CD4-positive, alpha-beta T cell treated with Interleukin-10 for 1 hour (primary cell): Measurements from ENCODE around the gene PPP2R2B.
A peak's percentile ranks its signal among the peaks of the same experiment; 100 is the strongest.

ENCODE experiments used
- DNase-seq: peaks from one replicate; pipeline ENCODE4 v3.0.0-alpha.2; 2020

PPP2R2B gene

GRCh38 chr5:146690880-146691355, 187.6 kb downstream of the PPP2R2B start:
- no peak for DNase-seq

- DNase-seq = no peak
Measured at GRCh38 chr5:146687630-146688029, 190.9 kb downstream of the PPP2R2B start.

- DNase-seq = no peak
Measured at GRCh38 chr5:146683861-146684260, 194.7 kb downstream of the PPP2R2B start.

- DNase-seq = no peak
Measured at GRCh38 chr5:146682899-146683532, 195.5 kb downstream of the PPP2R2B start.

- DNase-seq = no peak
Measured at GRCh38 chr5:146681585-146682105, 196.9 kb downstream of the PPP2R2B start.

GRCh38 chr5:146680846-146681584, 197.5 kb downstream of the PPP2R2B start:
- DNase-seq = no peak

GRCh38 chr5:146675636-146676035, 202.9 kb downstream of the PPP2R2B start:
- DNase-seq = no peak

GRCh38 chr5:146672866-146673265, 205.7 kb downstream of the PPP2R2B start:
- DNase-seq = no peak

- DNase-seq = no peak
Measured at GRCh38 chr5:146671561-146672295, 206.8 kb downstream of the PPP2R2B start.

- DNase-seq = no peak
Measured at GRCh38 chr5:146669656-146670055, 208.9 kb downstream of the PPP2R2B start.

GRCh38 chr5:146667633-146668272, 210.8 kb downstream of the PPP2R2B start:
- DNase-seq = no peak

- DNase-seq = peak; percentile 64
Measured at GRCh38 chr5:146662229-146662628, 216.3 kb downstream of the PPP2R2B start.

- DNase-seq = no peak
Measured at GRCh38 chr5:146660376-146660960, 218.1 kb downstream of the PPP2R2B start.

- DNase-seq = no peak
Measured at GRCh38 chr5:146659961-146660360, 218.6 kb downstream of the PPP2R2B start.

- DNase-seq = no peak
Measured at GRCh38 chr5:146656703-146657102, 221.9 kb downstream of the PPP2R2B start.

- DNase-seq = no peak
Measured at GRCh38 chr5:146653560-146653959, 225.0 kb downstream of the PPP2R2B start.

GRCh38 chr5:146652547-146652946, 226.0 kb downstream of the PPP2R2B start:
- DNase-seq = no peak

- no peak for DNase-seq
Measured at GRCh38 chr5:146647656-146648199, 230.8 kb downstream of the PPP2R2B start.

- DNase-seq = no peak
Measured at GRCh38 chr5:146646441-146646840, 232.1 kb downstream of the PPP2R2B start.

- DNase-seq = no peak
Measured at GRCh38 chr5:146645342-146645741, 233.2 kb downstream of the PPP2R2B start.

- no peak for DNase-seq
Measured at GRCh38 chr5:146644831-146645230, 233.7 kb downstream of the PPP2R2B start.

GRCh38 chr5:146643776-146644175, 234.8 kb downstream of the PPP2R2B start:
- DNase-seq = no peak
